DLD1 (cell line): ENCODE measurements around the gene HSDL2.

Source experiments
- in situ Hi-C: cut with HindIII; loops from 2 replicates; pipeline ENCODE4 v1.10.0; 2017; ENCODE audit warnings: low sequenced_read_pairs

Gene HSDL2

DNA sequence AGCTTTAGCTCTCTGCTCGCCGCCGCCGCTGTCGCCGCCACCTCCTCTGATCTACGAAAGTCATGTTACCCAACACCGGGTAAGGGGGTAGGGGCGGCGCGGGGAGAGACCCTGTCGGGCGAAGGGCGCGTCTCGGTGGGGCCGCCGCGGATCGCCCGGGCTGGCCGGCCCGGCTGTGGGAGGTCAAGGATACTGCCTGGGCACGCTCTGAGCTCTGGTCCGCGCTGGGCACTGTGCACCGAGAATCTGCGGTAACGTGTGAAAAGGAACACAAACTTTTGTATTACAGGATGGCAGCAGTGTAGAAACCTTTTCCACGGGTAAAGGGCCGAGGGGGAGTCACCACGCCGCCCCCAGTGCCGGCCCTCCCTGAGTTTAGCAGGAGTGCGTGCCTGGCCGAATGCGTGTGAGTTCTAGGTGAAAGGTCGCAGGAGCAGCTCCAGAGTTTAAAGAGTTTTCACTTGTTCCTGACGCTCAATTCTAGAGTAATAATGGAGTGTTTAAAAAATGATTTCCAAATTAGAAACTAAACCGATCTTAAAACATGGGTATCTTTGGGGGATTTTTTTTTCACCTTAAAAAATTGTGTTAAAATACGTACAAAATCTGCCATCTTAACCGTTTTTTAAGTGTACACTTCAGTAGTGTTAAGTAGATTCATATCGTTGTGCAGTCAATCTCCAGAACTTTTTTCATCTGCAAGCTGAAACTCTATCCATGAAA is at the start of gene HSDL2:
Gene HSDL2, plus strand, starts transcription at position 7 of the 723 bp plus-strand sequence. Its CDS starts 56 bp downstream, at position 63.
- in situ Hi-C loops: no loop called here

DNA sequence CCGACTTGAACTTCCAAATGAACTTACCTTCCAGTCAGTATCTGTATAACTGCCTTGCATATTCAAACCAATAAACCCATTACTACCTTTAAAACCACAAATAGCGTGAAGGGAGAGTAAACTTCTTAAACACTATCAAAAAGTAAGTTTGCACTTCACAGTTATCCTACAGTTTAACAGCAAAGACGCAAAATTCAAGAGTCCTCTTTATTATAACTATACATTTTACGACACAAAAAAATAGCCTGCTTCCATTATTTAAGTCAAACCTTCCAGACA is 48.3 kb upstream of the HSDL2 start:
- in situ Hi-C loops: no loop called here

DNA sequence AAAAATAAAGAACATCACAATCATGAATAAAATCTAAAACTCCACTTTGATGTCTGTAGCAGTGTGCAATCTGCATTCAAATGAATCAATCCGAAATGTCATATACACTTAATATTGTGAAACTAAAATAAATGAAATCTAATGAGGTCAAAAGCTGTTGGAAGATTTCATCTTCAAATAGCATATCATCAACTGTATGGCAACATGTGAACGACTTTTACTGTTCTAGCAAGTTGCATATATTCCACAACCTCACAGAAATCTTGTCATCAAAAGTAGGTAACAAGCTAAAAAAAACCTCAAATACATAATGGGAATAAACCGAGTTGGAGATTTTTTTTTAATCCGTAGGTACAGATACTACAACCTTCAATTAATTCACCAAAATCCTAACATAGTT is 47.7 kb upstream of the HSDL2 start:
- in situ Hi-C loops: no loop called here

DNA sequence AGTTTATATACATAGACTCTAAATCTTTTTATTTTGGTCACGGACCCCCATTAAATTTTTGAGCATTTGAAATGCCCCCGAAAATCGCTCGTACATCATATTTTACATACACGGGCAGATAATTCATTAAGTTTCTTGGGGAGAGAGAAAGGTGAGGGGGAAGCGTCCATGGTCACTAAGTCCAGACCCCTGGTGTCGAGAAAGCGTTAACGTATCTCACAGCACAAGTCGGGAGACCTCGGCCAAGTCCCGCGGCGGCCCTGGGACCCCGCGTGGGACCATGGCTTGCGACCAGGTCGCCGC is 47.3 kb upstream of the HSDL2 start:
- in situ Hi-C loops: no loop called here

DNA sequence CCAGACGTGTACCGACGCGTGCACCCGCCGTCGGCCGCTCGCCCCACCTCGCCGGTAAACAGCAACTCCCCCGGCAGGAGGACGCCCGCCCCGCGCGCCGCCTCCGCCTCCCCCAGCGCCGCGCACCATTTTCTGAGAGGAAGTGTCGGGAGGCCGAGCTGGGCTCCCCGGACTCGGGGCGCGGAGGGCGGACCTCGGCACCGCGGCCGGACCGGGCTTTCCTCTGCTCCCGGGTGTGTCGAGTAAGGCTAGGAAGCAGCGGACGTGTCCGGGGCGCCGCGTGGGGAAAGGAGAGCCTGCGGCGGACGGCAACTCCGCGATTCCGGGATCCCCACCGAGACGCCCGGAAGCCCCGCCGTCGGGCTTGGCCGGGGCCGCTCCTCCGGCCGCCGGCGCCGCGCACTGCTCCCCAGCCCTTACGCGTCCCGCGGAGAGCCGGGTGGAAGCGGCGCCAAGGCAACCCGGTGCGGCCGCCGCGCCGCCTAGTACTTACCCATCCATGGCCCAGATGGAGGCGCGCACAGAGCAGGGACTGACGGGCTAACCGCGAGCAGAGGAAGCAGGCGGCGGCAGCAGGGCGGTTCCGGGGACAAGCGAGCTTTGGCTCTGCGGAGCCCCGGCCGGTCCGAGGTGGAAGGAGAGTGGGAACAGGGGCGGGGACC is 46.8 kb upstream of the HSDL2 start, which contains the start of gene PTBP3:
Gene PTBP3, minus strand, starts transcription at position 643 of the 662 bp plus-strand sequence. CDS start 35,754 bp downstream, outside the sequence.
- in situ Hi-C loops: no loop called here

DNA sequence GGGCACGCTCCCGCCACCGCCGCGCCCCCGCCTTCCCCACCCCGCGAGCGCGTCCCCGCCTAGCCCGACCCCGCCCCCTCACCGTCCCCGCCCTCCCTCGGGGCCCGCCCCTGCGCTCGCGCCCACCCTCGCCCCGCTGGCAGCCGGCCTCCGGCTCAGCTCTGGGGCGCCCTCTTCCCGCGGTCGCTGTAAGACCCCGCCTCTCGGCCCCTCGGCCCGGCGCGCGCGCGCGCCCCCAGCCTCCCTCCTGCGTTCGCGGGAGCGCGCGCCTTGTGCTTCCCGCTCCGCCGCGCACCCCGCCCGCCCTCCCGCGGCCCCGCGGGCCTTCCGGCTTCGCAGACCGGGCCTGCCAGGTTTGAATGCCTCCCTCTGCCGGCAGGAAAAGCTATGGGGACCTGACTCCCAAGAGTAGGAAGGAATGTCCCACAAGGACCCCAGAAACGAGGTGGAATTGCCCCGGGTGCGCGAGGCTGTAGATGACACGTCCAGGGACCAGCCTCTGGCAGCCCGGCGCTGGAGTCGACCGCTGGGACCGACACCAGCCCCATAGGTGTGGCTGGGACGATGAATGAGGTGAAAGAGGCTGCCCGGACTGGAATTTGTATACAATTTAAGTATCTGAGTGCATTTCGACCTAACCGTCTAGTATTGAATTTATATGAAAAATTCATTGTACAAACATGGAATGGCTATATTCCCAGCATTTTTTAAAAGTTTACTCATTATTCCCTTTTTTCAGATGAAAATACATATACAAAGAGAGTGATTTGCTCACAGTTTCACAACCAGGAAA is 46.1 kb upstream of the HSDL2 start:
- in situ Hi-C loops: no loop called here

DNA sequence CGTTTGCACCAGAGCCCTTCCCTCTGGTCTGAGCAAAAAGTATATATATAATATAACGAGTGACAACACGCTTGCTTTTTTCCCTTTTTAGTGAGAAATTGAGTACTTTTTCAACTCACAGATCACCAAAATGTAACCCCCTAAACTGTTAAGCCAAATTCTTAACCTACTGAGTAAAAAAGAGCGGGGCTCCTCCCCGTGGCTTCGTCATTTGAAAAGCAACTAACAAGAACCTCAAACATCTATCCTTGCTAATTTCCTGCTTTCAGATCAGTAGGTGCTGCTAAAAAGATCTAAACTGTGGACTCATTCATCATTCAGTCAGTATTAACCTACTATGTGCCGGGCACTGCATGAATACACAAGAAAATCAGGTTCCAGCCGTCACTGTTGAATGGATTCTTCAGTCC is 45.5 kb upstream of the HSDL2 start:
- in situ Hi-C loops: no loop called here

DNA sequence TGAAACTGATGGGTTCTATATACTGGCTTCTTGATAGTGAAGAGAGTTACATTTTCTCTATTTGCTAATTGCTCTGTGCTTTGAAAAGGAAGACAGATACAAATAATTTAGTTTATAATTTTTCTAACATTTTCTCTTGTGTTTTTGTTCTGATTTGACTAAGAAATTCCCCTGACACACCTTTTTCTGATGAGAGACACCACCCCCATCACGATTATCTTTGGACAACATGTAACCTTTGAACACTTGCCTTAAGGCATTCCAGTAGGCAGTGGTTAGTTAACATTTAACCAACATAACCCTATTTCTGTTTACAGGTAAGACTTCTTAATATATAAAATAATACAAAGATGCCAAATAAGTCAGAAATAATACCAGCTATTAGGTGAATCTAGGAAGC is 42.4 kb upstream of the HSDL2 start:
- in situ Hi-C loops: no loop called here

DNA sequence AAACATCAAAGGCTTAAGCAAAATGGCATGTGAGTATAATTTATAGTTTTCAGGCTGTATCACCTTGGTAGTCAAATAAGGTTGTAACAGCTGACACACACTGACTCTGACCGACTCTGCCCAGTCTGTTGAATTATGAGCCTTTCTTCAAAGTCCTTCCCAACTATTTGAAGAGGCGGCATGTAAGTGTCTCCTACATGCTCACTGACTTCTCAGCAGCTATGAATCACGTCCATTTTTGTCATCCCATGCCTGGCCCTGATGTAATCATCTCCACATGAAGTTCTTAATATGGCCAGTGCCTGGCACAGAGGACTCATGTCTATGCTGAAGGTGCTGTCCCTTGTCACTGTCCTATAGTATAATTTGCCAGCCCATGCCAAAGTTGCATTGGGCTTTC is 41.3 kb upstream of the HSDL2 start:
- in situ Hi-C loops: no loop called here

DNA sequence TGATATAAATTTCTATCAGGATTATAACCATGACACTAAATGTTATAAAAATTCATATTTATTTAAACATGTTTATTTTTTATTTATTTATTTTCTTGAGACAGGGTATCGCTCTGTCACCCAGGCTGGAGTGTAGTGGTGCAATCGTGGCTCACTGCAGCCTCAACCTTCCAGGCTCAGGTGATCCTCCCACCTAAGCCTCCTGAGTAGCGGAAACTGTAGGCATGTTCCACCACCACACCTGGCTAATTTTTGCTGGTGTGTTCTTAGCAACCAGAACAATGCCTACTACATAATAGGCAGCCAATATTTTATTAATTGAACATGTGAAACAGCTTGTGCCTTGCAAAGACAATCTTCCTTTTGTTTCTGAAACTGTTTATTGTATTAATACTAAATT is 40.0 kb upstream of the HSDL2 start:
- in situ Hi-C loops: no loop called here

DNA sequence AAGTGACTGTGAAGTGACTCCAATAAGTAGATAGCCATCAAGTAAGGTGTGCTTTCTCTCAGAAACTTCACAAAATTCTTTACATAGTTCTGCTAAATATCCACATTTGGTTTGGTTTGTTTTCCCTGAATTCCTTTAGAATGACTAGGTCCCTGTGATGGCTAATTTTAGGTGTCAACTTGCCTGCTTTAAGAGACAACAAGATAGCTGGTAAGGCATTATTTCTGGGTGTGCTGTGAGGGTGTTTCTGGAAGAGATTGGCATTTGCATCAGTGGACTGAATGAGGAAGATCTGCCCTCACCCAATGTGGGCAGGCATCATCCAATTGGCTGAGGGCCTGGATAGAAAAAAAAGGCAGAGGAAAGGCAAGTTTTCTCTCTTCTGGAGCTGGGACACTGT is 38.2 kb upstream of the HSDL2 start:
- in situ Hi-C loops: no loop called here

DNA sequence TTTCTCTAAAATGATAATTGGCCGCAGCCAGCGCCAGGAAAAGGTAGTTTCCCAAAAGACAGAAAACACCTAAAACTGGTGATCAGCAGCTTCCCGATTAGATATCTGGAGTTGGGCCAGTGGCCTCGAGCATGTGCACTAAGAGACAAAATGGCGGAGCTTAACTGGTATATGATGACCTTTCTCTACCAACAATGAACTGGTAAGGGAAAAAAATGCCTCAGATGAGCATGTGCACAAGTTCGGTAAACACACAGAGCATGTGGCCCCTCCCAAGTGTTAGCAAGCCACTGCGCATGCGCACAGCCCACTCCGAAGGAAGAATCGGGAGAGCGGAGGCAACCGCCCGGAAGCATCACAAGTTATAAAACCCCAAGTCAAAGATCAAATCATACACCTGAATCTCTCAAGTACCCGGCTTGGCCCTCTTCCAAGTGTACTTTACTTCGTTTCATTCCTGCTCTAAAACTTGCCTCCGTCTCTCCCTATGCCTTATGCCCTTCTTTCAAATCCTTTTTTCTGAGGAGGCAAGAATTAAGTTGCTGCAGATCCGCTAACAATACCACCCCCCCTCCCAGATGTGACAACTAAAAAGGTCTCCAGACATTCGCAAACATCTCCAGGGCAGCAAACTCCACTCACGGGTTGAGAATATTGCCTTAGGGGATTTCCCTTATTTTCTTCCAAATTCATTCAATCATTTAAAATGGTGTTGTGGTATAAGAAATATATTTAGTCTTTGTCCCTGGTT is 31.5 kb upstream of the HSDL2 start:
- in situ Hi-C loops: no loop called here

DNA sequence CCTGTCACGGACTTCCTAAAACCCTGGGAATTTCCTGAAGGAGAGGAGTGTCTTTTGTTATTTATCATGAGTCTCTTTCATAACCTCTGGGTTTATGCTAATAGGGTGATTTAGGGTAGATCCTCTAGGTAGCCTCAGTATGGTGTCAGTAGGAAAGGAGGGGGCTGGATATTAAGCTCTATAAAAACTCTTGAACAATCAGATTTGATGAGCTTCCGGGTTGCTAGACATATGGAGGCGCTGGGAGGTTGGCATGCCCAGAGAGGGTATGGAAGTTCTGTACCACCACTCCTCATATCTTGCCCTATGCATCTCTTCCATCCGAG is 30.9 kb upstream of the HSDL2 start:
- in situ Hi-C loops: no loop called here

DNA sequence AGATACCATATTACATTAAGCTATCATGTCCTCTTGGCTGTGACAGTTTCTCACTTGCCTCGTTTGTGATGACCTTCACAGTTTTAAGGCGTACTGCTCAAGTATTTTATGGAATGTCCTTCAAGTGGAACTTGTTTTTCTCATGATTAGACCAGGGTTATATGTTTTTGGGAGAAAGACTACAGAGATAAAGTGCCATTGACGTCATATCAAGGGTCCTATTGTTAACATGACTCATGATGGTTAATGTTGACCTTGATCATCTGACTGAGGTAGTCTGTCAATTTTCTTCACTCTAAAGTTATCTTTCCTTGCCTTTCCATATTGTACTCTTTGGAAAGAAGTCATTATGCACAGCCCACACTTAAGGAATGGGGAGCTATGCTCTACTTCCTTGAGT is 28.7 kb upstream of the HSDL2 start:
- in situ Hi-C loops: loop anchor here (25.0 kb wide), 1 partner anchor 239 kb away; no protein-coding TSS in a partner anchor

DNA sequence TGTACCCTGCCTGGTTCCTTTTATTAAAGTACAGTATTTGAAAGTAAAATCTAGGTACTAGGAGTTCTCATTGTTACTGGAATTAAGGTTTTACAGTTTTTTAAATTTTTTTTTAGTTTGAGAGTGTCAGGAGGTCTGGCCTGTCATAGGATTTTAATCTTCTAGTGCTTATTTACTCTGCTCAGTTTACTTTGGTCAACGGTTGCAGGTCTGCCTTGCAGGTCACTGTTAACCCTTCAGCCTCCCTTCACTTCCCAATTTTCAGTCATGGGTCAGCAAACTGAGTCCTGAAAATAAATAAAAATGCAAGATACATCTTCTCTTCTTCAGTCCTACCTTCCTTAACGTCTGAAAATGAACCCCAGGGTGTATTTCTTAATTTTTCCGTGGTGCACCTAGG is 27.7 kb upstream of the HSDL2 start:
- in situ Hi-C loops: loop anchor here (25.0 kb wide), 1 partner anchor 240 kb away; no protein-coding TSS in a partner anchor

DNA sequence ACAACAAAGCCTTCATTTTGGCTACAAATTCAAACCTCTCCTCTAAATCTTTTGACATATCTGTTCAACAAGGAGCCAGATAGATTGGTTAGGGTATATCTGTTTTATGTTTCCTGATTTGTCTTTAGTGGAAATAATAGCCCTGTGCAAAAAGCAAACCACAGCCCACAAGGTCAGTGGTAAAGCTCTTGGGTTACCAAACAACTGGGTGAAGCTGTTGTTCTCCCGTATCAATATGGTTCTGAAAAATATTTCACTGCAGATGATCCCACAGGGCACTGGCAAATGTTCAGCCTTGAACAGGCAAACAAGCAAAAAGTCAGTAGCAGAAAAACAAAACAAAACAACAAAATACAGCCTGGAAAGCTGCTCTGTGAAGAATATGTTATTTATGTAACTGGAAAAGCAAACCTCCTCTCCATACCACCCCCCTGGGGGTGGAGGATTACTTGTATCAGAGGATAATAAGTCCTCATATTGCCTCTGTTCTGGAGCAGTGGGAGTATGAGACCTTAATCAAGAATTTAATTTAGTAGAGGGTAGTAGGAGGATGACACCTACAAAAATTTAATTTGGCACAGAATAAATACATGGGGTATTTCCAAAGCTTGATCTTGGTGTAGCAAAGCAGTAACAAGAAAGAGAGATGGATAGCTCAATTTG is 25.7 kb upstream of the HSDL2 start:
- in situ Hi-C loops: loop anchor here (25.0 kb wide), 1 partner anchor 242 kb away; no protein-coding TSS in a partner anchor

DNA sequence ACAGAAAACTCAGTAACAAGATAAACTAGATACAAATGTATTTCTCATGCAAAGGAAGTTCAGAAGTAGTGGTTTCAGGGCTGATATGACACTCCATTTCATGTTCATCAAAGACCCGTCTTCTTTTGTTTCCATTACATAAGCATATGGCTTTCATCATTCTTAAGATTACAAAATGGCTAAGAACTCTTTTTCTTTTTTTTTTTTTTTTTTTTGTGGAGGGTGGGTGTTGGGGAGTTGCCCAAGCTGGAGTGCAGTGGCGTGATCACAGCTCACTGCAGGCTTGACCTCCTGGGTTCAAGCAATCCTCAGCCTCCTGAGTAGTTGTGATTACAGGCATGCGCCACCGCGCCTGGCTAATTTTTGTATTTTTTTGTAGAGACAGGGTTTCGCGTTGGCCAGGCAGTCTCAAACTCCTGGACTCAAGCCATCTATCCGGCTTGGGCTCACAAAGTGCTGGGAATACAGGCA is 24.4 kb upstream of the HSDL2 start:
- in situ Hi-C loops: loop anchor here (25.0 kb wide), 1 partner anchor 243 kb away; no protein-coding TSS in a partner anchor

DNA sequence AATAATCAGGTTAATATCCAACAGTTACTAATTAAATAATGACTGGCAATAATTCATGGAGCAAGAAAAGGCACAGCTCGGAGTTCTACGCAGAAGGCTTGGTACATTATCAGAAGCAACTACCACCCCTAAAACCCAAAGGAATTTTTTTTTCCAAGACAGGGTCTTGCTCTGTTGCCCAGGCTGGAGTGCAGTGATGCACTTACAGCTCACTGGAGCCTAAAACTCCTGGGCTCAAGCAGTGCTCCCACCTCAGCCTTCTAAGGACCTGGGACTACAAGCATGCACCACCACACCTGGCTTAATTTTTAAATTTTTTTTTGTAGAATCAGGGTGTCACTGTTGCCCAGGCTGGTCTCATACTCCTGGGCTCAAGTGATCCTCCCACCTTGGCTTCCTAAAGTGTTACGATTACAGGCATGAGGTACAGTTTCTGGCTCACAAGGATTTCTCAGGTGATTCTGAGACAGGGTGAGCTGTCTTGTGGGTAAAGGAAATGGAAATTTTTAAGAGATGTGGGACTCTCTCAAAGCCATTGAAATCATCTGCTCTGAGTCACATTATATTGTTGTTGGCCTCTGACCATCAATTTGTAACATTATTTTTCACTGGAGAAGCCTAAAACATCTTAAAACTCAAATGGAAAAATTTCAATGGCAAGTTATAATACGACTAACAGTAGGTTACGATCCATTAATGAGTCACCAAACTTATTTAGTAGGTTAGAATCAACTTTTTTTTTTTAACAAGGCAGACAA is 19.7 kb upstream of the HSDL2 start:
- in situ Hi-C loops: loop anchor here (25.0 kb wide), 1 partner anchor 248 kb away; no protein-coding TSS in a partner anchor

DNA sequence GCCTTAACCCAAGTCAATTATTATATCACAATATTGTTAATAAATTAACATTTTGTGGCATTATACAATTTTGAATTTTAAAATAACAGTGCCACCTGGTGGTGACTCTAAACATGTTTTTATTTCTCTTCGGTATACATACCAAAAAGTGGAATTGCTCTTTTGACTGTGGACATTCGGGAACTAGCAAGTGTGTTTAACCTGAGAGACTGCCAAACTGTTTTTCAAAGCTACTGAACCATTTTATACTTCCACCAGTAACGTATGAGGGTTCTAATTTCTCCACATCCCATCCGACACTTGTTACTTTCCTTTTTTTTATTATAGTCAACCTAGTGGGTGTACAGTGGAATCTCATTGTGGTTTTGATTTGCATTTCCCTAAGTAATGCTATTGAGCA is 18.3 kb upstream of the HSDL2 start:
- in situ Hi-C loops: loop anchor here (25.0 kb wide), 1 partner anchor 249 kb away; no protein-coding TSS in a partner anchor

DNA sequence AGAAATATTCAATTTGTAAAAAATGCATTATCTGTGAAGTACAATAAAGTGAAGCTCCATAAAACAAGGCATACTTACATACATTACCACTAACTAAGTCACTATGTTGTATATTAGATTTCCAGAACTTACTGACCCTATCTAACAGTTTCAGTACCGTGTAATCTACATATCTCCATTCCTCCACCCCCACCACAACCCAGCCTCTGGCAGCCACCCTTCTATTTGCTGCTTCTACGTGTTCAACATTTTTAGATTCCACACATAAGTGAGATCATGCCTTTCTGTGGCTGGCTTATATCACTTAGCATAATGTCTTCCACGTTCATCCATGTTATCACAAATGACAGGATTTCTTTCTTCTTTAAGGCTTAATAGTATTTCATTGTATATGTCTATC is 15.1 kb upstream of the HSDL2 start:
- in situ Hi-C loops: loop anchor here (25.0 kb wide), 1 partner anchor 252 kb away; no protein-coding TSS in a partner anchor
